ENCODE data around the gene COX20.

COX20 gene

GRCh38 chr1:244893836-244894235 is 58.4 kb downstream of the COX20 start:
- FAIRE-seq (no peak), DNase-seq (ENCODE audit: insufficient read length) (no peak)
- TF ChIP-seq POLR2A (IDR thresholded peaks at IDR 0.05; ENCODE audit: low read depth, low read length) (no peak), POLR2AphosphoS5 (IDR thresholded peaks at IDR 0.05; ENCODE audit: low read depth, low read length) (no peak), TAF1 (IDR thresholded peaks at IDR 0.05; ENCODE audit: borderline replicate concordance, low read depth, low read length) (no peak)
